ENCODE measurements around the gene PPP1R13B. TPM values are rescaled to one million over a fixed set of nuclear protein-coding genes. Genes with fewer than 3 reads are reported as not detected.
A peak's percentile ranks its signal among the peaks of the same experiment; 100 is the strongest.

The PPP1R13B gene
- total RNA-seq, 1 experiment from 2014 or later = 26.5 TPM

DNA sequence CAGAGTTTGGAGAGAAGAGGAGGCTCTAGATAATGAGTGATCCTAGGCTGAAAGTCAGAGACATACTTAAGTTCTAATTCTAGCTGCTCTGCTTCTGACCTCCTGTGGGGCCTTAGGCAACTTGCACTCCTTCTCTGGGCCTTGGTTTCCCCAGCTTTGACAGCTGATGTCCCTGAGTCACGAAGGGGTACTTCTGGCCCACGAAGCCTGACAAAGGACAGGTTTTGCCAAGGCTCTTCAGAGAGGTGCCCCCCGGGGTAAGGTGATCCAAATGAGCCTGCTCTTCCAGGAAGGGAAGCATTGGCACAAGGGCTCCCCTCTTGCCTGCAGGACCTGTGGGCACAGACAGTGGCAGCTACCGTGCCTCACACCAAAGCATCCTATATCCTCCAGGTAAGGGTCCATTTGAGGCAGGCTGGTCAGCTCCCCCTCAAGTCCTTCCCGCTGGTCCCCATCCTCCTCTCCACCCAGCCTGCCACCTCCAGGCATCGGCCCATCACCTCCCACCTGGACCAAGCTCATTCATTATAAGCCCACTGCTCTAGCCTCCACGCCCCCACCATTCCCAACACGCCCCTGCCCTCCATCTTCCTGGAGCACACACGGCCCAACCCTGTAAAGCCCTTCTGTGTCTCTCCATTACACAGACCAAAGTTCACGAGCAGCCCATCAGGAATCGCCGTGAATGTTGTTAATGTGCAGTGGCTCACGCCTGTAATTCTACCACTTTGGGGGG, 1.9 kb upstream of the PPP1R13B start:
- intact Hi-C loops (cut with micrococcal nuclease; ENCODE audit: unreplicated experiment) = no loop called here
- H3K79me2 ChIP-seq (ENCODE audit: low read depth) = 0 out of 2 replicates have a peak, but pooled peaks cover 14% of the 10 kb centered on the region
- H3K9me3 ChIP-seq (ENCODE audit: insufficient read depth, low read depth) = no peaks in the 10 kb centered on the region
- peaks cover 19% of the 10 kb centered on the region for H3K4me1 ChIP-seq (replicated peaks; ENCODE audit: insufficient read depth)
- BruUV-seq (replicated peaks) = no TSS peak
- H3K27me3 ChIP-seq (ENCODE audit: insufficient read depth, low read depth) = no peaks in the 10 kb centered on the region
- no peaks in the 10 kb centered on the region for H4K20me1 ChIP-seq (ENCODE audit: insufficient read depth)
- CTCF ChIA-PET = no interaction called here
- H3K9me2 ChIP-seq (ENCODE audit: insufficient read depth) = no peaks in the 10 kb centered on the region
- no peaks in the 10 kb centered on the region for H3K36me3 ChIP-seq (ENCODE audit: low read depth)
- H3K27ac ChIP-seq = no peak overlapping the region
- no peak for DNase-seq
- H3K4me3 ChIP-seq = no peak overlapping the region
- TF ChIP-seq, protein P1, sequence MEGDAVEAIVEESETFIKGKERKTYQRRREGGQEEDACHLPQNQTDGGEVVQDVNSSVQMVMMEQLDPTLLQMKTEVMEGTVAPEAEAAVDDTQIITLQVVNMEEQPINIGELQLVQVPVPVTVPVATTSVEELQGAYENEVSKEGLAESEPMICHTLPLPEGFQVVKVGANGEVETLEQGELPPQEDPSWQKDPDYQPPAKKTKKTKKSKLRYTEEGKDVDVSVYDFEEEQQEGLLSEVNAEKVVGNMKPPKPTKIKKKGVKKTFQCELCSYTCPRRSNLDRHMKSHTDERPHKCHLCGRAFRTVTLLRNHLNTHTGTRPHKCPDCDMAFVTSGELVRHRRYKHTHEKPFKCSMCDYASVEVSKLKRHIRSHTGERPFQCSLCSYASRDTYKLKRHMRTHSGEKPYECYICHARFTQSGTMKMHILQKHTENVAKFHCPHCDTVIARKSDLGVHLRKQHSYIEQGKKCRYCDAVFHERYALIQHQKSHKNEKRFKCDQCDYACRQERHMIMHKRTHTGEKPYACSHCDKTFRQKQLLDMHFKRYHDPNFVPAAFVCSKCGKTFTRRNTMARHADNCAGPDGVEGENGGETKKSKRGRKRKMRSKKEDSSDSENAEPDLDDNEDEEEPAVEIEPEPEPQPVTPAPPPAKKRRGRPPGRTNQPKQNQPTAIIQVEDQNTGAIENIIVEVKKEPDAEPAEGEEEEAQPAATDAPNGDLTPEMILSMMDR (conservative IDR thresholded peaks at IDR 0.05) = no peak
- no peak for TF ChIP-seq EZH2 (IDR thresholded peaks at IDR 0.05; ENCODE audit: low read depth)
- H2AFZ ChIP-seq = no peak overlapping the region
- peaks cover 14% of the 10 kb centered on the region; the same call in 1 of the 2 replicates for H3F3A ChIP-seq (ENCODE audit: insufficient read depth, low read depth)
- H3K4me2 ChIP-seq = no peak overlapping the region
- POLR2A ChIA-PET (ENCODE audit: unreplicated experiment) = no interaction called here

- intact Hi-C loops (cut with micrococcal nuclease; ENCODE audit: unreplicated experiment) = no loop called here
- Histone ChIP-seq H3K27ac (no peak overlapping the region), H3K4me1 (replicated peaks; ENCODE audit: insufficient read depth) (peaks cover 10% of the 10 kb centered on the region), H3K27me3 (ENCODE audit: insufficient read depth, low read depth) (no peaks in the 10 kb centered on the region), H3K36me3 (ENCODE audit: low read depth) (no peaks in the 10 kb centered on the region), H3K4me2 (peak overlapping the region; percentile 94), H2AFZ (peak overlapping the region; percentile 80), H3K79me2 (ENCODE audit: low read depth) (0 out of 2 replicates have a peak, but pooled peaks cover 16% of the 10 kb centered on the region), H3F3A (ENCODE audit: insufficient read depth, low read depth) (peaks cover 11% of the 10 kb centered on the region; the same call in 1 of the 2 replicates), H3K4me3 (peak overlapping the region; percentile 75), H3K9me2 (ENCODE audit: insufficient read depth) (no peaks in the 10 kb centered on the region), H3K9me3 (ENCODE audit: insufficient read depth, low read depth) (no peaks in the 10 kb centered on the region), H4K20me1 (ENCODE audit: insufficient read depth) (no peaks in the 10 kb centered on the region)
- ChIA-PET POLR2A (ENCODE audit: unreplicated experiment) (no interaction called here), CTCF (no interaction called here)
- peak in 1 of 2 experiments; percentile 30 for DNase-seq
- TF ChIP-seq, protein P1 (conservative IDR thresholded peaks at IDR 0.05) = no peak
- no peak for TF ChIP-seq EZH2 (IDR thresholded peaks at IDR 0.05; ENCODE audit: low read depth)
- TSS peak; percentile 54 for BruUV-seq (replicated peaks)
Measured at GRCh38 chr14:103848175-103849077, 1.1 kb upstream of the PPP1R13B start.

- H2AFZ ChIP-seq = peak overlapping the region; percentile 88
- H3K27me3 ChIP-seq (ENCODE audit: insufficient read depth, low read depth) = no peaks in the 10 kb centered on the region
- no peaks in the 10 kb centered on the region for H3K36me3 ChIP-seq (ENCODE audit: low read depth)
- no peak for TF ChIP-seq EZH2 (IDR thresholded peaks at IDR 0.05; ENCODE audit: low read depth)
- TF ChIP-seq, protein P1 (conservative IDR thresholded peaks at IDR 0.05) = no peak
- H3K4me1 ChIP-seq (replicated peaks; ENCODE audit: insufficient read depth) = peaks cover 9% of the 10 kb centered on the region
- no peaks in the 10 kb centered on the region for H3K9me2 ChIP-seq (ENCODE audit: insufficient read depth)
- BruUV-seq (replicated peaks) = TSS peak; percentile 45
- no peaks in the 10 kb centered on the region for H3K9me3 ChIP-seq (ENCODE audit: insufficient read depth, low read depth)
- ChIA-PET CTCF (no interaction called here), POLR2A (ENCODE audit: unreplicated experiment) (no interaction called here)
- intact Hi-C loops (cut with micrococcal nuclease; ENCODE audit: unreplicated experiment) = no loop called here
- peaks cover 11% of the 10 kb centered on the region; the same call in 1 of the 2 replicates for H3F3A ChIP-seq (ENCODE audit: insufficient read depth, low read depth)
- no peaks in the 10 kb centered on the region for H4K20me1 ChIP-seq (ENCODE audit: insufficient read depth)
- H3K27ac ChIP-seq = no peak overlapping the region
- peak overlapping the region; percentile 85 for H3K4me3 ChIP-seq
- peak in 1 of 2 experiments; percentile 19 for DNase-seq
- 0 out of 2 replicates have a peak, but pooled peaks cover 16% of the 10 kb centered on the region for H3K79me2 ChIP-seq (ENCODE audit: low read depth)
- H3K4me2 ChIP-seq = peak overlapping the region; percentile 95
Measured at GRCh38 chr14:103846543-103847450, 578 bp downstream of the PPP1R13B start.

Data from PC-9 (cell line).